SU-DHL-6 (cell line): ENCODE measurements around the gene KSR1.

Experiments
- H2AFZ ChIP-seq: fragments of 200-600 bp; sonication (generic); 2 replicates; pipeline ENCODE4 v1.6.1; 2014; ENCODE audit warnings: low read depth, mild to moderate bottlenecking, moderate library complexity, mixed read lengths, antibody characterized with exemption, low read length; ENCODE audit not compliant: severe bottlenecking
- H3F3A ChIP-seq: fragments of 200-600 bp; shearing (Covaris generic); 2 replicates; pipeline ENCODE4 v1.6.0; 2016; ENCODE audit warnings: antibody characterized with exemption, mild to moderate bottlenecking; ENCODE audit not compliant: insufficient read depth
- H3K27ac ChIP-seq: fragments of 200-600 bp; sonication (generic); 2 replicates; pipeline ENCODE4 v1.5.1; 2016; ENCODE audit warnings: low read depth, mild to moderate bottlenecking, low read length, moderate library complexity, mixed read lengths
- H3K27me3 ChIP-seq: fragments of 200-600 bp; sonication (generic), shearing (Covaris generic); 2 replicates; pipeline ENCODE4 v1.6.0; 2014; ENCODE audit warnings: mild to moderate bottlenecking, low read length
- H3K36me3 ChIP-seq: fragments of 200-600 bp; sonication (generic); 2 replicates; pipeline ENCODE4 v1.6.1; 2014; ENCODE audit warnings: mild to moderate bottlenecking, low read length, mixed read lengths
- H3K4me2 ChIP-seq: fragments of 300-600, 200-600 bp; shearing (Covaris generic), sonication (generic); 2 replicates; pipeline ENCODE4 v1.6.0; 2014; ENCODE audit warnings: low read length, low read depth, mild to moderate bottlenecking; ENCODE audit not compliant: poor library complexity, severe bottlenecking
- H3K4me3 ChIP-seq: fragments of 200-600 bp; sonication (generic); 2 replicates; pipeline ENCODE4 v1.5.1; 2014; ENCODE audit warnings: antibody characterized with exemption, low read length, mild to moderate bottlenecking, mixed read lengths; ENCODE audit not compliant: insufficient read depth, poor library complexity, severe bottlenecking
- H3K79me2 ChIP-seq: fragments of 200-600 bp; sonication (generic); 2 replicates; pipeline ENCODE4 v1.6.1; 2014; ENCODE audit warnings: mild to moderate bottlenecking, low read length, moderate library complexity; ENCODE audit not compliant: insufficient read depth
- H3K9ac ChIP-seq: fragments of 200-600 bp; sonication (generic); 2 replicates; pipeline ENCODE4 v1.7.0; 2014; ENCODE audit warnings: mild to moderate bottlenecking, low read length
- H3K9me2 ChIP-seq: fragments of 200-600 bp; sonication (generic); replicated peaks from 2 replicates; pipeline ENCODE4 v1.6.1; 2014; ENCODE audit warnings: low read length; ENCODE audit not compliant: insufficient read depth
- H3K9me3 ChIP-seq: fragments of 200-600 bp; sonication (generic); 2 replicates; pipeline ENCODE4 v1.6.1; 2014; ENCODE audit warnings: low read length, mixed read lengths; ENCODE audit not compliant: insufficient read depth
- H4K20me1 ChIP-seq: fragments of 200-600 bp; sonication (generic); 2 replicates; pipeline ENCODE4 v1.6.1; 2014; ENCODE audit warnings: low read depth, mild to moderate bottlenecking, antibody characterized with exemption, low read length, moderate library complexity, mixed read lengths
- EZH2phosphoT487 ChIP-seq: fragments of 200-600 bp; sonication (generic), shearing (Covaris generic); conservative IDR thresholded peaks from 2 replicates; pipeline ENCODE4 v1.6.1; 2018; ENCODE audit warnings: mild to moderate bottlenecking, antibody characterized with exemption, low read length, moderate library complexity, mixed read lengths
- TF ChIP-seq, protein P1 (sequence below): fragments of 200-600 bp; sonication (generic); IDR thresholded peaks from one replicate; pipeline ENCODE4 v1.5.1; 2017; ENCODE audit warnings: antibody characterized with exemption, mild to moderate bottlenecking, low read length, moderate library complexity; ENCODE audit not compliant: insufficient read depth, poor library complexity, severe bottlenecking

The KSR1 gene

DNA sequence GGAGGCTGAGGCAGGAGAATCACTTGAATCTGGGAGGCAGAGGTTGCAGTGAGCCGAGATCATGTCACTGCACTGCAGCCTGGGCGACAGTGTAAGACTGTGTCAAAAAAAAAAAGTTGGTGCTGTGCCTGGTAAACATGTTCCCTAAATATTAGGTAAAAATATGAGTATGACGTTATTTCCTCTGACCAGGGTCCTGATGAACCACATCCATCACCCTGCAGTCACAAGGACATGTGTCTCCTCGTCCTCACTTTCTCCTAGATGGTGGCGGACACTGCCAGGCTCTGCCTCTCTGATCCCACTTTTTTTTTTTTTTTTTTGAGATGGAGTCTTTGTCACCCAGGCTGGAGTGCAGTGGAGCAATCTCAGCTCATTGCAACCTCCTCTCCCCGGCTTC is 203.4 kb downstream of the KSR1 start:
- Histone ChIP-seq H3K9me3 (no peaks in the 10 kb centered on the region), H3K4me3 (no peak overlapping the region), H3K79me2 (no peaks in the 10 kb centered on the region), H4K20me1 (no peaks in the 10 kb centered on the region), H3K36me3 (no peaks in the 10 kb centered on the region), H3K4me2 (no peak overlapping the region), H3F3A (no peaks in the 10 kb centered on the region), H3K27ac (no peak overlapping the region), H2AFZ (no peak overlapping the region), H3K27me3 (no peaks in the 10 kb centered on the region), H3K9me2 (no peaks in the 10 kb centered on the region), H3K9ac (no peak overlapping the region)
- TF ChIP-seq, protein P1, sequence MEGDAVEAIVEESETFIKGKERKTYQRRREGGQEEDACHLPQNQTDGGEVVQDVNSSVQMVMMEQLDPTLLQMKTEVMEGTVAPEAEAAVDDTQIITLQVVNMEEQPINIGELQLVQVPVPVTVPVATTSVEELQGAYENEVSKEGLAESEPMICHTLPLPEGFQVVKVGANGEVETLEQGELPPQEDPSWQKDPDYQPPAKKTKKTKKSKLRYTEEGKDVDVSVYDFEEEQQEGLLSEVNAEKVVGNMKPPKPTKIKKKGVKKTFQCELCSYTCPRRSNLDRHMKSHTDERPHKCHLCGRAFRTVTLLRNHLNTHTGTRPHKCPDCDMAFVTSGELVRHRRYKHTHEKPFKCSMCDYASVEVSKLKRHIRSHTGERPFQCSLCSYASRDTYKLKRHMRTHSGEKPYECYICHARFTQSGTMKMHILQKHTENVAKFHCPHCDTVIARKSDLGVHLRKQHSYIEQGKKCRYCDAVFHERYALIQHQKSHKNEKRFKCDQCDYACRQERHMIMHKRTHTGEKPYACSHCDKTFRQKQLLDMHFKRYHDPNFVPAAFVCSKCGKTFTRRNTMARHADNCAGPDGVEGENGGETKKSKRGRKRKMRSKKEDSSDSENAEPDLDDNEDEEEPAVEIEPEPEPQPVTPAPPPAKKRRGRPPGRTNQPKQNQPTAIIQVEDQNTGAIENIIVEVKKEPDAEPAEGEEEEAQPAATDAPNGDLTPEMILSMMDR: no peak
- TF ChIP-seq EZH2phosphoT487: no peak

DNA sequence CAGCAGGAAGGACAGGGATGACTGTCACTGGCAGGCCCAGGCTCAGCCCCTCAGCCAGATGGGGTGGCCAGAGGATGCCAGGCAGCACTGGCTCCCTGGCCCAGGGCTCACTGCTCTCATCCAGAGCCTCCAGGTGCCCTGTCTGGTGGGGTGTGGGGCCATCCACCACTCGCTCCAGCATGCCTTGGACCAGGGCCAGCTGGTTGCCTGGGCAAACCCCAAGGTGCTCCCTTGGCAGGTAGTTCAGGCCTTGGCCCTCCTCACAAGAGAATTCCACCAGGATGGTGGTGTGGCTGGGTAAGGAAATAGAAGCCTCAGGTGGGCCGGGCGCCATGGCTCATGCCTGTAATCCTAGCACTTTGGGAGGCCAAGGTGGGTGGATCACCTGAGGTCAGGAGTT is 204.2 kb downstream of the KSR1 start:
- H3K27me3 ChIP-seq: no peaks in the 10 kb centered on the region
- no peaks in the 10 kb centered on the region for H3K9me2 ChIP-seq
- no peak overlapping the region for H3K4me2 ChIP-seq
- no peak for TF ChIP-seq EZH2phosphoT487
- TF ChIP-seq, protein P1: no peak
- no peaks in the 10 kb centered on the region for H3K9me3 ChIP-seq
- no peak overlapping the region for H3K4me3 ChIP-seq
- no peak overlapping the region for H3K27ac ChIP-seq
- no peaks in the 10 kb centered on the region for H4K20me1 ChIP-seq
- H3F3A ChIP-seq: no peaks in the 10 kb centered on the region
- no peaks in the 10 kb centered on the region for H3K36me3 ChIP-seq
- H3K9ac ChIP-seq: no peak overlapping the region
- H3K79me2 ChIP-seq: no peaks in the 10 kb centered on the region
- no peak overlapping the region for H2AFZ ChIP-seq

DNA sequence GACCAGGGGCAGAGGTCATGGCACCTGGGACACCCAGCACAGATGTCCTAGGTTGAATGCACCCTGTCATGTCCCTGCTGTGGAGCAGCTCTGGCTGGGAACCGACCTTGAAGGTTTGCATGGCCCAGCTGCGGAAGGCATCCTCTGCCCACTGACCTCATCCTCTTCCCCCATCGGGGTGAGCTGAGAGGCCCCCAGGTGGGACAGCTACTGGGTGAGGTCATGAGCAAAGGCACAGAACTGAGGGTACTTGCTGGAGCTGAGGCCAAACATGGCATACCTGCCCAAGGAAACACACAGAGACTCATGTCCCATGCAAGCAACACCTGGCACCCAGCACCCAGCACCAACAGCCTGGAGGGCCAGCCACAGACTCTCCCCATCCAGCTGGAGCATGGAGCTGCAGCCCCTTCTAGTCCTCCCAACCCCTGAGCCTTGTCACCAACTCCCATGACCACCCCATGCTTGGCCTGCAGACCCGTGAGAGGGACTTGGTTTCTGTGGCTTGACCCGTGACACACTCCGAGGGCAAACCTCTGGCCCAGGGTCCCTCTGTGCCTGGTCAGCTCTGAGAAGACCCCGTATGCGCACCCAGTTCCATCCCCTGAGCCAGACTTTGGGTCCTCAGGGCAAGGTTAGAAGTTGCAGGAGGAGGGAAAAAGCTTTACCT is 207.8 kb downstream of the KSR1 start:
- Histone ChIP-seq H3K27ac (no peak overlapping the region), H3K9me3 (no peaks in the 10 kb centered on the region), H2AFZ (no peak overlapping the region), H3K9ac (no peak overlapping the region), H3K27me3 (no peaks in the 10 kb centered on the region), H3K36me3 (no peaks in the 10 kb centered on the region), H3F3A (no peaks in the 10 kb centered on the region), H3K4me3 (no peak overlapping the region), H4K20me1 (no peaks in the 10 kb centered on the region), H3K79me2 (no peaks in the 10 kb centered on the region), H3K4me2 (no peak overlapping the region), H3K9me2 (no peaks in the 10 kb centered on the region)
- TF ChIP-seq, protein P1: no peak
- no peak for TF ChIP-seq EZH2phosphoT487
